ENCODE measurements around the gene MMD2. TPM values are rescaled to one million over a fixed set of nuclear protein-coding genes. Genes with fewer than 3 reads are reported as not detected.

MMD2 gene
- total and polyA plus RNA-seq, 2 of the 8 experiments (the other 6 are each of a cell fraction or from before 2014, with no cell fraction given): 0.14 TPM; not detected in 1

- Histone ChIP-seq H4K8ac (ENCODE audit: extremely low read depth, insufficient read depth, low read length) (no peak overlapping the region), H3K79me2 (ENCODE audit: control insufficient read depth in 1 of 2, insufficient read depth in 2 of 2, low read length in 2 of 2) (no peaks in the 10 kb centered on the region), H3K4me3 (ENCODE audit: extremely low read depth in 1 of 4, insufficient read depth in 2 of 4, low read depth in 3 of 4, low read length in 4 of 4) (no peak overlapping the region), H3K79me1 (ENCODE audit: low read depth, low read length) (no peaks in the 10 kb centered on the region), H2BK5ac (ENCODE audit: low read depth, low read length) (no peak overlapping the region), H3K9ac (replicated peaks in 1 of 4; ENCODE audit: extremely low read depth in 1 of 4, low read depth in 3 of 4, low read length in 3 of 4) (no peak overlapping the region), H2AK5ac (ENCODE audit: low read depth, low read length) (no peak overlapping the region), H3K9me3 (ENCODE audit: insufficient read depth in 2 of 2, low read depth in 1 of 2, low read length in 1 of 2) (peaks cover 12 to 13% of the 10 kb centered on the region in 2 experiments; a peak in 2 of 4 replicates), H3K4me1 (replicated peaks in 1 of 4; ENCODE audit: control insufficient read depth in 3 of 4, insufficient read depth in 4 of 4, low read length in 3 of 4) (no peaks in the 10 kb centered on the region), H3K36me3 (ENCODE audit: control insufficient read depth in 2 of 4, insufficient read depth in 4 of 4, low read length in 3 of 4) (no peaks in the 10 kb centered on the region), H3K18ac (ENCODE audit: extremely low read depth, low read length) (no peak overlapping the region), H3K27me3 (replicated peaks in 1 of 4; ENCODE audit: control insufficient read depth in 3 of 4, extremely low read depth in 1 of 4, insufficient read depth in 3 of 4, low read length in 3 of 4) (no peaks in the 10 kb centered on the region), H4K91ac (replicated peaks; ENCODE audit: insufficient read length, low read length) (no peak overlapping the region), H3K4me2 (ENCODE audit: insufficient read depth in 1 of 2, low read depth in 2 of 2, low read length in 2 of 2) (no peak overlapping the region), H2AFZ (ENCODE audit: low read length) (no peak overlapping the region), H3K23ac (ENCODE audit: insufficient read length) (no peak overlapping the region), H3K4ac (replicated peaks; ENCODE audit: insufficient read length, low read depth, low read length) (no peak overlapping the region), H2BK20ac (ENCODE audit: low read length) (no peak overlapping the region), H3K14ac (ENCODE audit: insufficient read length) (no peak overlapping the region), H2BK15ac (ENCODE audit: low read length) (no peak overlapping the region), H2BK12ac (ENCODE audit: low read depth, low read length) (no peak overlapping the region), H4K5ac (ENCODE audit: insufficient read length, low read depth, low read length) (no peak overlapping the region), H3K23me2 (ENCODE audit: low read depth, low read length) (peaks cover 2% of the 10 kb centered on the region; the same call in 1 of the 2 replicates), H3K27ac (ENCODE audit: low read depth, low read length) (no peak overlapping the region), H4K20me1 (replicated peaks in 1 of 2; ENCODE audit: control insufficient read depth in 1 of 2, insufficient read depth in 2 of 2, low read length in 2 of 2) (no peaks in the 10 kb centered on the region), H3K56ac (replicated peaks; ENCODE audit: insufficient read length, low read depth, low read length) (no peak overlapping the region), H2BK120ac (replicated peaks; ENCODE audit: low read depth, low read length) (no peak overlapping the region)
- TF ChIP-seq CEBPB (IDR thresholded peaks at IDR 0.05; ENCODE audit: low read depth, low read length): no peak
- TF ChIP-seq CBX8 (IDR thresholded peaks at IDR 0.05; ENCODE audit: borderline replicate concordance, low read depth, low read length): no peak
- no peak for TF ChIP-seq POLR2A (IDR thresholded peaks at IDR 0.05; ENCODE audit: control extremely low read depth in 1 of 2, low read depth in 2 of 2, low read length in 2 of 2)
- TF ChIP-seq TBP (IDR thresholded peaks at IDR 0.05; ENCODE audit: low read depth, low read length): no peak
- no peak for TF ChIP-seq TEAD4 (IDR thresholded peaks at IDR 0.05; ENCODE audit: low read depth, low read length)
- TF ChIP-seq GABPA (IDR thresholded peaks at IDR 0.05; ENCODE audit: borderline replicate concordance, insufficient read depth, low read length): no peak
- TF ChIP-seq CHD1 (IDR thresholded peaks at IDR 0.05; ENCODE audit: low read depth, low read length): no peak
- no peak for TF ChIP-seq BACH1 (IDR thresholded peaks at IDR 0.05; ENCODE audit: low read length)
- no peak for TF ChIP-seq CBX5 (IDR thresholded peaks at IDR 0.05; ENCODE audit: low read depth, low read length)
- no peak for TF ChIP-seq RXRA (IDR thresholded peaks at IDR 0.05; ENCODE audit: insufficient read depth, low read depth, low read length)
- TF ChIP-seq EZH2 (IDR thresholded peaks at IDR 0.05; ENCODE audit: low read depth, low read length, severe bottlenecking): no peak
- no peak for TF ChIP-seq MAX (IDR thresholded peaks at IDR 0.05)
- FAIRE-seq (no peak), DNase-seq (ENCODE audit: low read depth in 1 of 2, low spot score in 2 of 2) (no peak)
- CTCF ChIA-PET (ENCODE audit: partially characterized antibody): no interaction called here
- POLR2A ChIA-PET (ENCODE audit: partially characterized antibody): no interaction called here
- 100% methylated on average over 1 of the region's 1 CpG; no CpG with 5 or more reads in 1 of the 2 experiments for WGBS, 2 experiments (ENCODE audit: extremely low coverage in 1 of 2, insufficient coverage in 1 of 2, insufficient read length in 1 of 2, insufficient replicate concordance in 2 of 2, low coverage in 1 of 2, low lambda C conversion rate in 2 of 2, missing lambda C conversion rate in 1 of 2)
These were observed 53.8 kb downstream of the MMD2 start for GRCh38 chr7:4905171-4905570.

Measured in H1 (cell line).